Measurements from ENCODE around the gene IFI27L1.

DNA sequence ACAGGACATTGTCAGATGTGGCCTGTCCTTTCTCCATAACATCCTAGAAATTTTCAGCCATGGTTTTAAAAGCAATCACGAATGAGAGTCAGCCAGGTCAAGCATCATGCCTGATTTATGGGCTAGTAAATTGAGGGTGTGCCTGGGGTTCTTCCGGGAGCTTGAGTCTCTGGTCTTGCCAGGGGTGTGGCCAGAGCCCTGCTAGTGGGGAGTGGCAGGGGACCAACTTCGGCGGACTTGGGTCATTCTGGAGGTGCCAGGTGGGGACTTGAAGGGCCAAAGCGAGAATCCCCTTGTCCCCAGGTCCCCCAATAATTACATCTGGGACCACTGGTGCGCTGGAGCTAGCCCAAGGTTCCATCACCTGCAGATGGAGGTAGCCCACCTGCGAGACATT is 49.2 kb upstream of the IFI27L1 start:
- TF ChIP-seq, protein P1, sequence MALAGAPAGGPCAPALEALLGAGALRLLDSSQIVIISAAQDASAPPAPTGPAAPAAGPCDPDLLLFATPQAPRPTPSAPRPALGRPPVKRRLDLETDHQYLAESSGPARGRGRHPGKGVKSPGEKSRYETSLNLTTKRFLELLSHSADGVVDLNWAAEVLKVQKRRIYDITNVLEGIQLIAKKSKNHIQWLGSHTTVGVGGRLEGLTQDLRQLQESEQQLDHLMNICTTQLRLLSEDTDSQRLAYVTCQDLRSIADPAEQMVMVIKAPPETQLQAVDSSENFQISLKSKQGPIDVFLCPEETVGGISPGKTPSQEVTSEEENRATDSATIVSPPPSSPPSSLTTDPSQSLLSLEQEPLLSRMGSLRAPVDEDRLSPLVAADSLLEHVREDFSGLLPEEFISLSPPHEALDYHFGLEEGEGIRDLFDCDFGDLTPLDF (CRISPR knock-in tag; IDR thresholded peaks at IDR 0.05) = no peak
- TF ChIP-seq, protein P2, sequence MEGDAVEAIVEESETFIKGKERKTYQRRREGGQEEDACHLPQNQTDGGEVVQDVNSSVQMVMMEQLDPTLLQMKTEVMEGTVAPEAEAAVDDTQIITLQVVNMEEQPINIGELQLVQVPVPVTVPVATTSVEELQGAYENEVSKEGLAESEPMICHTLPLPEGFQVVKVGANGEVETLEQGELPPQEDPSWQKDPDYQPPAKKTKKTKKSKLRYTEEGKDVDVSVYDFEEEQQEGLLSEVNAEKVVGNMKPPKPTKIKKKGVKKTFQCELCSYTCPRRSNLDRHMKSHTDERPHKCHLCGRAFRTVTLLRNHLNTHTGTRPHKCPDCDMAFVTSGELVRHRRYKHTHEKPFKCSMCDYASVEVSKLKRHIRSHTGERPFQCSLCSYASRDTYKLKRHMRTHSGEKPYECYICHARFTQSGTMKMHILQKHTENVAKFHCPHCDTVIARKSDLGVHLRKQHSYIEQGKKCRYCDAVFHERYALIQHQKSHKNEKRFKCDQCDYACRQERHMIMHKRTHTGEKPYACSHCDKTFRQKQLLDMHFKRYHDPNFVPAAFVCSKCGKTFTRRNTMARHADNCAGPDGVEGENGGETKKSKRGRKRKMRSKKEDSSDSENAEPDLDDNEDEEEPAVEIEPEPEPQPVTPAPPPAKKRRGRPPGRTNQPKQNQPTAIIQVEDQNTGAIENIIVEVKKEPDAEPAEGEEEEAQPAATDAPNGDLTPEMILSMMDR (IDR thresholded peaks at IDR 0.05) = no peak
- TF ChIP-seq ATF1 (CRISPR knock-in tag; IDR thresholded peaks at IDR 0.05) = no peak
- TF ChIP-seq, protein P3, sequence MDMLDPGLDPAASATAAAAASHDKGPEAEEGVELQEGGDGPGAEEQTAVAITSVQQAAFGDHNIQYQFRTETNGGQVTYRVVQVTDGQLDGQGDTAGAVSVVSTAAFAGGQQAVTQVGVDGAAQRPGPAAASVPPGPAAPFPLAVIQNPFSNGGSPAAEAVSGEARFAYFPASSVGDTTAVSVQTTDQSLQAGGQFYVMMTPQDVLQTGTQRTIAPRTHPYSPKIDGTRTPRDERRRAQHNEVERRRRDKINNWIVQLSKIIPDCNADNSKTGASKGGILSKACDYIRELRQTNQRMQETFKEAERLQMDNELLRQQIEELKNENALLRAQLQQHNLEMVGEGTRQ (CRISPR knock-in tag; IDR thresholded peaks at IDR 0.05) = no peak

Data from WTC11 (cell line).